HL-60 (cell line): ENCODE measurements around the gene B9D1.
A peak's percentile ranks its signal among the peaks of the same experiment; 100 is the strongest.

ENCODE experiments used
- DNase-seq, 2 experiments: peaks; one replicate each; pipeline ENCODE4 v3.0.0-alpha.2; 2010 to 2020; ENCODE audit warnings: low read depth in 1 of 2, low spot score in 1 of 2
- H3K27ac ChIP-seq: fragments of 250-450 bp; sonication (Bioruptor Pico); replicated peaks from 2 replicates; pipeline ENCODE4 v1.5.1; 2020; ENCODE audit warnings: mild to moderate bottlenecking, moderate library complexity
- H3K27me3 ChIP-seq: fragments of 250-450 bp; sonication (Bioruptor Pico); 2 replicates; pipeline ENCODE4 v1.5.1; 2021; ENCODE audit warnings: mild to moderate bottlenecking, moderate library complexity; ENCODE audit not compliant: insufficient read depth, poor library complexity, severe bottlenecking
- H3K4me3 ChIP-seq: replicated peaks from 2 replicates; pipeline ENCODE4 v1.5.1; 2011; ENCODE audit warnings: mild to moderate bottlenecking, control low read depth, low read length; ENCODE audit not compliant: insufficient read depth
- GABPA ChIP-seq: IDR thresholded peaks from 2 replicates; pipeline ENCODE4 v1.6.1; 2012; ENCODE audit warnings: low read depth
- POLR2AphosphoS5 ChIP-seq: IDR thresholded peaks from 2 replicates; pipeline ENCODE4 v1.6.1; 2012; ENCODE audit warnings: low read depth
- SPI1 ChIP-seq: IDR thresholded peaks from 2 replicates; pipeline ENCODE4 v1.6.1; 2012; ENCODE audit warnings: low read depth, mild to moderate bottlenecking, borderline replicate concordance
- TF ChIP-seq, protein P1 (sequence below): IDR thresholded peaks from one replicate; pipeline ENCODE4 v1.5.1; 2011; ENCODE audit warnings: low read length, control low read depth, inconsistent platforms; ENCODE audit not compliant: insufficient read depth
- TF ChIP-seq, protein P2 (sequence below): IDR thresholded peaks from 2 replicates; pipeline ENCODE4 v1.6.1; 2012; ENCODE audit warnings: low read depth; ENCODE audit not compliant: insufficient replicate concordance

Gene B9D1

DNA sequence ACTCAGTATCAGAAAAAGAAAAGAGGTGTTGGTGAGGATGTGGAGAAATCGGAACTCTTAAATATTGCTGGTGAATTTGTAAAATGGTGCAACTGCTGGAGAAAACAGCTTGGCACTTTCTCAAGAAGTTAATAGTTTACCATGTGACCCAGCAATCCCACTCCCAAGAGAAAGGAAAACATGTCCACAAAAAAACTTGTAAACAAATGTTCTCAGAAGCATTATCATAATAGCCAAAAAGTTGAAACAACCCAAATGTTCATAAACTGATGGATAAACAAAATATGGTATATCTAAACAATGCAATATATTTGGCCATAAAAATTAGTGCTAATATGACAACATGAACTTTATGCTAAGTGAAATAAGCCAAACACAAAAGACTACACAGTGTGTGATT is 13.2 kb upstream of the B9D1 start:
- TF ChIP-seq, protein P1, sequence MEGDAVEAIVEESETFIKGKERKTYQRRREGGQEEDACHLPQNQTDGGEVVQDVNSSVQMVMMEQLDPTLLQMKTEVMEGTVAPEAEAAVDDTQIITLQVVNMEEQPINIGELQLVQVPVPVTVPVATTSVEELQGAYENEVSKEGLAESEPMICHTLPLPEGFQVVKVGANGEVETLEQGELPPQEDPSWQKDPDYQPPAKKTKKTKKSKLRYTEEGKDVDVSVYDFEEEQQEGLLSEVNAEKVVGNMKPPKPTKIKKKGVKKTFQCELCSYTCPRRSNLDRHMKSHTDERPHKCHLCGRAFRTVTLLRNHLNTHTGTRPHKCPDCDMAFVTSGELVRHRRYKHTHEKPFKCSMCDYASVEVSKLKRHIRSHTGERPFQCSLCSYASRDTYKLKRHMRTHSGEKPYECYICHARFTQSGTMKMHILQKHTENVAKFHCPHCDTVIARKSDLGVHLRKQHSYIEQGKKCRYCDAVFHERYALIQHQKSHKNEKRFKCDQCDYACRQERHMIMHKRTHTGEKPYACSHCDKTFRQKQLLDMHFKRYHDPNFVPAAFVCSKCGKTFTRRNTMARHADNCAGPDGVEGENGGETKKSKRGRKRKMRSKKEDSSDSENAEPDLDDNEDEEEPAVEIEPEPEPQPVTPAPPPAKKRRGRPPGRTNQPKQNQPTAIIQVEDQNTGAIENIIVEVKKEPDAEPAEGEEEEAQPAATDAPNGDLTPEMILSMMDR, result no peak
- TF ChIP-seq POLR2AphosphoS5 (no peak), SPI1 (no peak), GABPA (no peak)
- TF ChIP-seq, protein P2, sequence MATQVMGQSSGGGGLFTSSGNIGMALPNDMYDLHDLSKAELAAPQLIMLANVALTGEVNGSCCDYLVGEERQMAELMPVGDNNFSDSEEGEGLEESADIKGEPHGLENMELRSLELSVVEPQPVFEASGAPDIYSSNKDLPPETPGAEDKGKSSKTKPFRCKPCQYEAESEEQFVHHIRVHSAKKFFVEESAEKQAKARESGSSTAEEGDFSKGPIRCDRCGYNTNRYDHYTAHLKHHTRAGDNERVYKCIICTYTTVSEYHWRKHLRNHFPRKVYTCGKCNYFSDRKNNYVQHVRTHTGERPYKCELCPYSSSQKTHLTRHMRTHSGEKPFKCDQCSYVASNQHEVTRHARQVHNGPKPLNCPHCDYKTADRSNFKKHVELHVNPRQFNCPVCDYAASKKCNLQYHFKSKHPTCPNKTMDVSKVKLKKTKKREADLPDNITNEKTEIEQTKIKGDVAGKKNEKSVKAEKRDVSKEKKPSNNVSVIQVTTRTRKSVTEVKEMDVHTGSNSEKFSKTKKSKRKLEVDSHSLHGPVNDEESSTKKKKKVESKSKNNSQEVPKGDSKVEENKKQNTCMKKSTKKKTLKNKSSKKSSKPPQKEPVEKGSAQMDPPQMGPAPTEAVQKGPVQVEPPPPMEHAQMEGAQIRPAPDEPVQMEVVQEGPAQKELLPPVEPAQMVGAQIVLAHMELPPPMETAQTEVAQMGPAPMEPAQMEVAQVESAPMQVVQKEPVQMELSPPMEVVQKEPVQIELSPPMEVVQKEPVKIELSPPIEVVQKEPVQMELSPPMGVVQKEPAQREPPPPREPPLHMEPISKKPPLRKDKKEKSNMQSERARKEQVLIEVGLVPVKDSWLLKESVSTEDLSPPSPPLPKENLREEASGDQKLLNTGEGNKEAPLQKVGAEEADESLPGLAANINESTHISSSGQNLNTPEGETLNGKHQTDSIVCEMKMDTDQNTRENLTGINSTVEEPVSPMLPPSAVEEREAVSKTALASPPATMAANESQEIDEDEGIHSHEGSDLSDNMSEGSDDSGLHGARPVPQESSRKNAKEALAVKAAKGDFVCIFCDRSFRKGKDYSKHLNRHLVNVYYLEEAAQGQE, result no peak
- Histone ChIP-seq H3K4me3 (no peak overlapping the region), H3K27me3 (no peaks in the 10 kb centered on the region), H3K27ac (no peak overlapping the region)
- DNase-seq, result no peak

DNA sequence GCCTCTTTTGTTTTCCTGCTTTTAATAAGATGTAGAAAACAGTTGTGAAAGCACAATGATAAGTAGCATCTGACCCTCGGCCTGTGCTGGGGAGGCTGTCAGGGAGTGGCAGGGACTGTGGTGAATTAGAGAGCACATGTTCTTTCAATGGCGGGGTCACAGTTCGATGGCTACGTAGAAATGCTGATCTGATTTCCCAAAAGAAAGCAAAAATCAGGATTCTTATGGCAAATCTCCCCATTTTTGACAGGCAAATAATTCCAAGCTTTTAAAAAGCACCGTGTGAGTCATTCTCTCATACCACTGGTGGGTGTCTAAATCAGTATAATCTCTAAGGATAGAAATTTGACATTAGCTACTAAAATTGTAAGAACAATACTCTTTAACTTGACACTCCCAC is 11.6 kb upstream of the B9D1 start:
- TF ChIP-seq GABPA (no peak), POLR2AphosphoS5 (no peak), SPI1 (no peak)
- TF ChIP-seq, protein P2, result no peak
- TF ChIP-seq, protein P1, result no peak
- DNase-seq, result no peak
- Histone ChIP-seq H3K27me3 (no peaks in the 10 kb centered on the region), H3K27ac (no peak overlapping the region), H3K4me3 (no peak overlapping the region)

DNA sequence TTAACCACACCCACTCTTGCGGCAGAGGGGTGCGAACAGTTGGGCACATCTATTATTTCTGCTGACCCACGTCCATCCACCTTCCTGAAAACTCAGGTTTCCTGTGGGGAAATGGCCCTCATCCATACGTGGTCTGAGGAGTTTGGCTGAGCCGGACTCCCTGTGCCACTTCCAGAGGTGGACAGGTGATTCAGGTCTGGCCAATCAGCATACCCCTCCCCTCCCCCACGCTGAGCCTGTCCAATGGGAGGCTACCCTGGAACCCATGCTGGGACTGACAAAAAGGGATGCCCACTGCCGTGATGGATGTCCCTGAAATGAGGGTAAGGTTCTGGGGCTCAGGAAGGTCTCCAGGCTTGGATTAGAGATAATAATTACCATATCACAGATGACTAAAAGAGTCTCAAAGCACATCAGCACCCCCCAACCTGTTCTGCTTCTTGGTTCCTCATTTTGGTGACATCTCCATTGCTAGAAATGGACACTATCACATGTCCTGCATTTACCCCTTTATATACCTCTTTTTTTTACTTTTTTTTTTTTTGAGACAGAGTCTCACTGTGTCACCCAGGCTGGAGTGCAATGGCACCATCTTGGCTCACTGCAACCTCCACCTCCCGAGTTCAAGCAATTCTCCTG is 10.5 kb upstream of the B9D1 start:
- H3K27ac ChIP-seq, result no peak overlapping the region
- peak in 1 of 2 experiments; percentile 4 for DNase-seq

More for the DNA sequence above, 10.5 kb upstream of the B9D1 start:
- H3K4me3 ChIP-seq, result no peak overlapping the region
- TF ChIP-seq POLR2AphosphoS5 (no peak), SPI1 (no peak), GABPA (no peak)
- TF ChIP-seq, protein P2, result no peak
- H3K27me3 ChIP-seq, result no peaks in the 10 kb centered on the region
